NCI-H345 treated with DMSO at 0.1 percent for 48 hours (cell line): ENCODE measurements around the gene JPH2.

Experiments
- DNase-seq: peaks from one replicate; lab custom pipeline; 2025; ENCODE audit not compliant: unreplicated experiment; lab: John Stamatoyannopoulos, UW

Gene JPH2

GRCh38 chr20:44065401-44066340 lies 121.3 kb downstream of the JPH2 start:
- DNase-seq = no peak

DNA sequence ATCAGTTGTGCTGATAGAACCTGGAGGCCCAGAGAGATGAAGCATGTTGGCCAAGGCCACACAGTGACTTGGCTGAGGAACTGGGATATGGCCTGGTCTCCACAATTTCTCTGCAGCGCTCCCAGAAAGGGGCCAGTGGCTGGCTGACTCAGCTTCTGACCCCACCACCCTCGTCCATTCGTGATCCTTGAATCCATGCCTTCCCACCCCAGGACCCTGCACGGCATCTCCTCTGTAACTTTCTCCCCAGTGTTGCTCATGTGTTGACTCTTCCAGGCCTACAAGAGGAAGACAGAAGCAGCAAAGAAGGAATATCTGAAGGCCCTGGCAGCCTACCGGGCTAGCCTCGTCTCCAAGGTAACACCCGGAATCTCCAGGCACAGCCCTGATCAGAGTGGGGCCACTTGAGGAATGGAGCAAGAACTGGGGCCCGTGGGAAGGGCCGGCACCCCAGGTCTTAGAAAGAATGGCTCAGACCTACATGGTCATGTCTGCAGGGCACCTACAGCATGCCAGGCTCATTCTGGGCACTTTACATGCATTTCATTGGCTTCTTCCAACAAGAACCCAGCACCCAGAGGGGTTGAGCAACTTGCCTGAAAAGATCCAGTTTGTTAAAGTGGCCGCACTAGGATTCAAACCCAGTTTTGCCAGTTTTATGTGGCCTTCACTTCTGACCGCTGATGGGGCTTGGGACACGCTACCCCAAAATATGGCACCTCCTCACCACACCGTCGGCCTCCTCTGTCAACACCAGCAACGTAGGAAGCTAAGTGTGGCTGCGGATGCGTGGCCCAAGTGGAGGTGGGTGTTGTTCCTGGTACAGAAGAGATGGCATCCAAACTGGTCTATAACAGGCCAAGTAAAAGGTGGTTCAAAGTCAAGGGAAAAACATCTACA lies 122.2 kb downstream of the JPH2 start:
- DNase-seq = no peak
